OCI-LY3 (cell line): ENCODE measurements around the gene UCN2.

Experiments used
- CTCF ChIP-seq: fragments of 200-600, 300-600 bp; sonication (generic); IDR thresholded peaks from 2 replicates; pipeline ENCODE4 v1.5.1; 2014; ENCODE audit warnings: antibody characterized with exemption, low read length, low read depth
- EZH2phosphoT487 ChIP-seq: fragments of 200-600 bp; shearing (Covaris generic); IDR thresholded peaks from 2 replicates; pipeline ENCODE4 v1.6.1; 2018; ENCODE audit warnings: antibody characterized with exemption, mixed run types, low read depth

- no peak for TF ChIP-seq CTCF
- TF ChIP-seq EZH2phosphoT487: no peak
Observed at GRCh38 chr3:48536785-48537184, 26.8 kb downstream of the UCN2 start.
